ENCODE measurements around the gene FBN3.

- TF ChIP-seq CTCF (IDR thresholded peaks at IDR 0.05) = no peak
- no peak for TF ChIP-seq POLR2AphosphoS5 (IDR thresholded peaks at IDR 0.05)
- TF ChIP-seq EP300 (IDR thresholded peaks at IDR 0.05) = no peak
These were observed 42.9 kb upstream of the FBN3 start for GRCh38 chr19:8192221-8192820.

Data from stomach (tissue), 4 donors.